ENCODE measurements around the gene TTC29.
"Not testable (repeated sequence)": the region's sequence is repeated elsewhere in the genome, so short reads cannot be mapped to it uniquely, and the experiment has no call there.

TTC29 gene

GRCh38 chr4:146674829-146675570 is 270.7 kb downstream of the TTC29 start:
- DNase-seq, result no peak

- not testable (repeated sequence) for DNase-seq
Measured at GRCh38 chr4:146663968-146664311, 281.7 kb downstream of the TTC29 start.

- DNase-seq, result no peak
Measured at GRCh38 chr4:146661367-146661766, 284.3 kb downstream of the TTC29 start.
